ENCODE measurements around the gene HJURP.

DNA sequence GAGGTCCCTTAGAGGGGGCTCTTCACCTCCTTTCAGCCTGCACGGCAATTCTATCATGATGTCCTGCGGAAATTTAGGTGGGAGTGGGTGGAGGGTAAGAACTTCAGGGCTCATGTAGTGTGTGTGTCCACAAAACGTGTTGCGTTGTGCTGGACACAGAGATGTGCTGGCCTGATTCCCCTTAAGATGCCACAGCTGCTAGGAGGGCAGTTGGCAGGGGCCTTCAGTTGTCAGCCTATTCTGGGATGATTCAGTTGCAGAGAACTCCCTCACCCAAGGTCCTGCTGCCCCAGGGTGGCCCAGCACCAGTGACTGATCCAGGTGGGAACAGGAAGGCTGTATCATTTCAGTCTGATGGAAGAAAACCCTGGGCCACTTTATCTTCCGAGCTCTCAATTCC is 1.0 kb upstream of the HJURP start:
- TF ChIP-seq, protein P1, sequence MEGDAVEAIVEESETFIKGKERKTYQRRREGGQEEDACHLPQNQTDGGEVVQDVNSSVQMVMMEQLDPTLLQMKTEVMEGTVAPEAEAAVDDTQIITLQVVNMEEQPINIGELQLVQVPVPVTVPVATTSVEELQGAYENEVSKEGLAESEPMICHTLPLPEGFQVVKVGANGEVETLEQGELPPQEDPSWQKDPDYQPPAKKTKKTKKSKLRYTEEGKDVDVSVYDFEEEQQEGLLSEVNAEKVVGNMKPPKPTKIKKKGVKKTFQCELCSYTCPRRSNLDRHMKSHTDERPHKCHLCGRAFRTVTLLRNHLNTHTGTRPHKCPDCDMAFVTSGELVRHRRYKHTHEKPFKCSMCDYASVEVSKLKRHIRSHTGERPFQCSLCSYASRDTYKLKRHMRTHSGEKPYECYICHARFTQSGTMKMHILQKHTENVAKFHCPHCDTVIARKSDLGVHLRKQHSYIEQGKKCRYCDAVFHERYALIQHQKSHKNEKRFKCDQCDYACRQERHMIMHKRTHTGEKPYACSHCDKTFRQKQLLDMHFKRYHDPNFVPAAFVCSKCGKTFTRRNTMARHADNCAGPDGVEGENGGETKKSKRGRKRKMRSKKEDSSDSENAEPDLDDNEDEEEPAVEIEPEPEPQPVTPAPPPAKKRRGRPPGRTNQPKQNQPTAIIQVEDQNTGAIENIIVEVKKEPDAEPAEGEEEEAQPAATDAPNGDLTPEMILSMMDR (optimal IDR thresholded peaks at IDR 0.05 in 1 of 3, IDR thresholded peaks at IDR 0.05 in 1 of 3, conservative IDR thresholded peaks at IDR 0.05 in 1 of 3; ENCODE audit: extremely low read depth in 1 of 3, insufficient read depth in 2 of 3, low read length in 3 of 3) = no peak
- no peak for TF ChIP-seq EZH2 (IDR thresholded peaks at IDR 0.05; ENCODE audit: low read length)

Measured in keratinocyte (primary cell).